GM10248 (cell line): ENCODE data around the gene PLCH2.

ENCODE experiments used
- CTCF ChIA-PET: fragments of 300-600 bp; sonication (Branson Sonifier 250); formaldehyde crosslinking; extraction: SDS; loops from one replicate; lab custom pipeline; 2021; ENCODE audit warnings: antibody characterized with exemption; lab: Yijun Ruan, JAX
- POLR2A ChIA-PET: fragments of 350-650 bp; sonication (Branson Sonifier 250); formaldehyde crosslinking; extraction: SDS; loops from one replicate; lab custom pipeline; 2020; ENCODE audit warnings: antibody characterized with exemption; lab: Yijun Ruan, JAX
- DNase-seq: peaks from one replicate; pipeline ENCODE4 v3.0.0; 2012; ENCODE audit errors: extremely low spot score
- TF ChIP-seq, protein P1 (sequence below): IDR thresholded peaks from 2 replicates; pipeline ENCODE4 v1.5.1; 2012; ENCODE audit warnings: mild to moderate bottlenecking, low read depth; ENCODE audit errors: extremely low read depth, missing control alignments, control extremely low read depth

PLCH2 gene

DNA sequence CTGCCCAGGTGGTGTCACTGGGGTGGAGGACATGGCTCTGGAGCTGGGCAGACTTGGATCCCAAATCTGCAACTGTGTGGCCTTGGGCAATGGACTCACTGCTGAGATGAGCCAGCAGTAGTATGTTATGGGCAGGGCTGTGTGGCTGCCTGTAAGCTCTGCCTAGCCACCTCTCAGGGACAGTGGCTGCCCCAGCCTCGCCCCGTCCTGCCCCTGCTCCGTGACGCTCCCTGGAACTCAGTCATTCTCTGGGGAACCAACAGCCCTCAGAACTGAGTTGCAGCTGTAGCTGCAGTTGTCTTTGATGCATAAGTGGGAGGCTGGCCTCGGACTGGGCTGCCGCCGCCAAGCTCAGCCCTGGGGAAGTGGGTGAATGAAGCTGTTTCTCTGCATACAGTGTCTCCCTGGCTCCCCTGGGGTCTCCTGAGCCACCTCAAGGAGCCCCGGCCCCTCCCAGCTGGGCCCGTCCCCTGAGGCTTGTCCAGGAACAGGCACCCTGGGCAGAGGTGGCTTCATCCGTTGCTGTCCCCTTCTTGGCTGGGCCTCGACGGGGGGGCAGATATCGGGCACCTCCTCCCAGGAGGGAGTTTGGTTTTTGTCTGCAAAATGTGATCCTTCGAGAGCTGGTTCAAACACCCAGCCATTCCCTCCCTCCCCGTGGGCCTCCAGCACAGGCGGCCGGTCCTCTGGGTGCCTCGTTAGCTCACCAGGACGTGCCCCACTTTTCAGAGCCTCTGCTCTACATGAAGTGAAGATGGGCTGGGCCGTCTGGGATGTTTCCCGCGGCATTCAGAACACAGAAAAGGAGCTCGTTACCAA lies 26.2 kb upstream of the PLCH2 start:
- DNase-seq, result no peak
- ChIA-PET CTCF (interaction anchor here (1.3 kb wide), 1 partner anchor 38 kb away, joined by 4 read pairs; no protein-coding TSS in a partner anchor), POLR2A (no interaction called here)
- TF ChIP-seq, protein P1, sequence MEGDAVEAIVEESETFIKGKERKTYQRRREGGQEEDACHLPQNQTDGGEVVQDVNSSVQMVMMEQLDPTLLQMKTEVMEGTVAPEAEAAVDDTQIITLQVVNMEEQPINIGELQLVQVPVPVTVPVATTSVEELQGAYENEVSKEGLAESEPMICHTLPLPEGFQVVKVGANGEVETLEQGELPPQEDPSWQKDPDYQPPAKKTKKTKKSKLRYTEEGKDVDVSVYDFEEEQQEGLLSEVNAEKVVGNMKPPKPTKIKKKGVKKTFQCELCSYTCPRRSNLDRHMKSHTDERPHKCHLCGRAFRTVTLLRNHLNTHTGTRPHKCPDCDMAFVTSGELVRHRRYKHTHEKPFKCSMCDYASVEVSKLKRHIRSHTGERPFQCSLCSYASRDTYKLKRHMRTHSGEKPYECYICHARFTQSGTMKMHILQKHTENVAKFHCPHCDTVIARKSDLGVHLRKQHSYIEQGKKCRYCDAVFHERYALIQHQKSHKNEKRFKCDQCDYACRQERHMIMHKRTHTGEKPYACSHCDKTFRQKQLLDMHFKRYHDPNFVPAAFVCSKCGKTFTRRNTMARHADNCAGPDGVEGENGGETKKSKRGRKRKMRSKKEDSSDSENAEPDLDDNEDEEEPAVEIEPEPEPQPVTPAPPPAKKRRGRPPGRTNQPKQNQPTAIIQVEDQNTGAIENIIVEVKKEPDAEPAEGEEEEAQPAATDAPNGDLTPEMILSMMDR, result no peak

DNA sequence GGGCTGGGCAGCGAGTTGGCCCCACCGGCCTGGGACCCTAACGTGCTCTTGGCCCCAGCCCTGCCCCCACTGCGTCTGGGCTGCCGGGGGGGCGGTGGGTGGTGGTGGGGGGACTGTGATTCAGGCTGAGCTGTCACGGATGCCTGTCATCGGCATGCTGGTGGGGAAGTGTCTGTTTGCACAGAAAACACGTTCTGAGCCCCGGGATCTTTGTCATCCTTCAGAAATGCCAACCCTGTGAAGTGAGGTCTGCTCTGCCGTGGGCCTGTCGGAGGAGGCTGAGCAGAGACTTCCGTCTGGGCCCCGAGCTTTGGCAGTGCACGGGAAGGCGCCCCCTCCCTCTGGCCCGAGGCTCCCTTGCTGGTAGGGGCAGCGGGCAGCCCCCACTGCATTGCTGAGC lies 24.3 kb upstream of the PLCH2 start:
- DNase-seq, result no peak
- ChIA-PET POLR2A (no interaction called here), CTCF (no interaction called here)
- TF ChIP-seq, protein P1, result no peak

DNA sequence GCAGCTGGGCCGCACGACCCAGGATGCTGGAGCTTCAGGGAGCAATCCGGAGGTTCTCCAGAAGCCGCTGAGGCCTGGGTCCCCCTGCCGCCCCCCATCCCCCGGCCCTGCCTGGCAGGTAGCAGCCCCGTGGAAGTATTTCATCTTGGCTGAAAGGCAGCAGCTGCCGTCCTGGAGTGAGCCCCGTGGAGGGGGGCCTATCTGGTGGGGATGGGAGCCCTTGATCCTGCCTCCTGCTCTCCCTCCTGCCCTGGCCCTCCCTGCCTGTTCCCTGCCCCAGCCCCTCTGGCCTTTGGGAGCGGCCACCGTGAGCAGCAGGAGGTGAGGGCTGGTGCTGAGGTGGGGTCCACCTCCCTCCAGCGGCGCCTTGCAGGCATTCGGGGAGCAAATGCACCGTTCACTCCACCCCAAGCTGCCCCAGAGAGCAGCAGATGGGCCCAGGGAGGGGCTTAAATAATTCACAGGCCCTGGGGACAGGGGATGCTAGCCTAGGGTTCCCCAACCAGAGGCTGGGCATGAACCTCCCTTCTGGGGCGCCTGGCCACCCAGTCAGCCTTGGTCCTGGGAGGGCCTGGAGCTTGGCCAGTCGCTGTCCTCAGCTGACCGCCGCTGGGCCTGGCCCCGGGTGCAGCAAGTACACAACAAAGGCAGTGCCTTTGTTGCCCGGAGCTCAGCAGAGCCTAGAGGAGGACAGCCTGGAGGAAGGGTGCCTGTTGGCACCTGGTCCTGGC lies 23.7 kb upstream of the PLCH2 start:
- TF ChIP-seq, protein P1, result no peak
- ChIA-PET CTCF (no interaction called here), POLR2A (no interaction called here)
- no peak for DNase-seq

DNA sequence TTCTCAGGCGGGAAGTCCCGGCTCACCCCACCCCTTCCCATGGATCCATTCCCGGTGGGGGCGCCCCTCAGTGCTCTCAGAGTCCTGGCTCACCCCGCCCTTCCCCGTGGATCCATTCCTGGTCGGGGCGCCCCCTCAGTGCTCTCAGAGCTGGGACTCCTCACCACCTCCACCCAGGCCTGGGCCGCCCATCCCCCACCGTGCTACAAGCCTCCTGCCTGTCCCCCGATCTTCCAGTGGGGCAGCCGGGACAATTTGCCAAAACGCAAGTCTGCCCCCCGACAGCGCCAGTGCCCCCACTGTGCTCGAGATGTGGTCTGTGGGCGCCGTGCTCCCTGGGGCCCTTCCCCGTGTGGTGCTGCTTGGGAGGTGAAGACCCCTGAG lies 23.2 kb upstream of the PLCH2 start:
- ChIA-PET CTCF (no interaction called here), POLR2A (no interaction called here)
- DNase-seq, result no peak
- TF ChIP-seq, protein P1, result no peak

DNA sequence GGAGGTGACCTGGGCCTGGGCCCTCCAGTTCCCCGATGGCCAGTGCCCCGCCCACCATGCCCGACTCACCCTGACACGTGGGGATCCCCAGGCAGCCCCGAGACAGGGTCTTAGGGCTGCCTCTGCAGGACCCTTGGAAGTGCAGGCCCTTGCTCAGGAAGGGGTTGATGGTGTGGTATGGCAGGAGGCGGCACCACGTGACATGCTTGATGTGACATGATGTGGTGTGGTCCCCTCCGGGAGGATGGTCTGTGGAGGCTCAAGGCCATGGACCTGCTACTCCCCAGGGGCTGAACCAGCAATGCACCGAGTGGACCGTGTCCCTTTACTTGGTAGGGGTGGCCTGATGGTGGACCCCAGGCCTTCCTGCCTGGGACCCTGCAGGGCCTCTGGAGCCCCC lies 21.9 kb upstream of the PLCH2 start:
- ChIA-PET POLR2A (no interaction called here), CTCF (no interaction called here)
- no peak for DNase-seq
- TF ChIP-seq, protein P1, result no peak

DNA sequence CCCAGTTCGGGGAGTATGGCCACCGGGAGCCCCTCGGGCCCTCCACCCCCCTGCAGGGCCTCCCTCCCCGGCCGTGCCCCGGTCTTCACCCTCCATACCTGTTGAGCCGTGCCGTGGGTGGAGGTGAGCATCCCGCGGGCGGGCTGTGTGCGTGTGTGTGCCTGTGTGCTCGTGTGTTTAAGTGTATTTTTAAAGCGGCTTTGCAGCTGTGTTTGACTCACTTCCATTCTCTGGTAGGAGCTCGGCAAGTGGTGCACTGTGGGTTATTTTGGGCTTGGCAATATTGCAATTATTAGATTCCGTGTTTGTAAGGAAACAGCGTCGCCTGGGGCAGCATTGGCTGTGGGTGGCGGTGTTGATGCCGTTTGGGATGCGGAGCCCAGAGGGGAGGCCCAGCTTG lies 20.3 kb upstream of the PLCH2 start:
- CTCF ChIA-PET, result no interaction called here
- no peak for DNase-seq
- TF ChIP-seq, protein P1, result no peak
- POLR2A ChIA-PET, result no interaction called here
